Adrenal gland (tissue), 5 donors: ENCODE measurements around the gene SLC30A7.

Experiments used
- POLR2A ChIP-seq, 2 donors: fragments of 450-650 bp; IDR thresholded peaks; one replicate each; pipeline ENCODE4 v1.6.1; 2017; ENCODE audit warnings: antibody characterized with exemption in 2 of 2, mild to moderate bottlenecking in 2 of 2, moderate library complexity in 1 of 2
- TF ChIP-seq, protein P1 (sequence below), 6 experiments: fragments of 450-650 bp in 4 of 6; fragments of 200-600 bp in 2 of 6; sonication (generic) in 1 of 6; IDR thresholded peaks; 1 replicate in 5 of 6; 2 replicates in 1 of 6; pipeline versions ENCODE4 v1.5.1 to v1.8.0; 2016 to 2021; ENCODE audit warnings: antibody characterized with exemption in 6 of 6, mild to moderate bottlenecking in 2 of 6, moderate library complexity in 1 of 6
- donor health status: DM: no; HTN: no; CAD: no.

DNA sequence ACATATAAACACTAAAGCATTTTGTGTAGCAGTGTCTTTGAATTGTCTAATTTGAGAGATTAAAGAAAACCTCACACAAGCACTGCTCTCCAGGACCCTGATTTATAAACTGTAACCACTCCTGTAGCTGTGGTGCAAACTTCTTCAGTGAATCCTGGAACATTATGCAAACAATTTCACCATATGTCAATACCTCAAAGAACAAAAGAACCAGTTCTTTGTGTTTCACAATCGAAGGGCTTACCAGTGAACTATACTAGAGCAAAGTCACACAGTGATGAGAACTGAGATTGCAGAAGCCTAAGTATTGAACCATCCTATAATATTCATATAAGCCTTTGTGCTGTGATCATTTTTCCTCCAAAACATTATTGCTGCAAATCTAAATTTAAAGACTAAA is 108.2 kb downstream of the SLC30A7 start:
- TF ChIP-seq, protein P1, sequence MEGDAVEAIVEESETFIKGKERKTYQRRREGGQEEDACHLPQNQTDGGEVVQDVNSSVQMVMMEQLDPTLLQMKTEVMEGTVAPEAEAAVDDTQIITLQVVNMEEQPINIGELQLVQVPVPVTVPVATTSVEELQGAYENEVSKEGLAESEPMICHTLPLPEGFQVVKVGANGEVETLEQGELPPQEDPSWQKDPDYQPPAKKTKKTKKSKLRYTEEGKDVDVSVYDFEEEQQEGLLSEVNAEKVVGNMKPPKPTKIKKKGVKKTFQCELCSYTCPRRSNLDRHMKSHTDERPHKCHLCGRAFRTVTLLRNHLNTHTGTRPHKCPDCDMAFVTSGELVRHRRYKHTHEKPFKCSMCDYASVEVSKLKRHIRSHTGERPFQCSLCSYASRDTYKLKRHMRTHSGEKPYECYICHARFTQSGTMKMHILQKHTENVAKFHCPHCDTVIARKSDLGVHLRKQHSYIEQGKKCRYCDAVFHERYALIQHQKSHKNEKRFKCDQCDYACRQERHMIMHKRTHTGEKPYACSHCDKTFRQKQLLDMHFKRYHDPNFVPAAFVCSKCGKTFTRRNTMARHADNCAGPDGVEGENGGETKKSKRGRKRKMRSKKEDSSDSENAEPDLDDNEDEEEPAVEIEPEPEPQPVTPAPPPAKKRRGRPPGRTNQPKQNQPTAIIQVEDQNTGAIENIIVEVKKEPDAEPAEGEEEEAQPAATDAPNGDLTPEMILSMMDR (IDR thresholded peaks at IDR 0.05) = no peak
- no peak for TF ChIP-seq POLR2A (IDR thresholded peaks at IDR 0.05)
